Tibial nerve (tissue), 4 donors: ENCODE measurements around the gene AOC2. TPM values are rescaled to one million over a fixed set of nuclear protein-coding genes. Genes with fewer than 3 reads are reported as not detected.

ENCODE experiments used
- DNase-seq, 2 donors: peaks; one replicate each; pipeline ENCODE4 v3.0.0-alpha.2; 2019; ENCODE audit warnings: low spot score in 2 of 2
- H3K27ac ChIP-seq, 4 donors: fragments of 200-600 bp; sonication (generic) in 3 of 4; one replicate each; pipeline ENCODE4 v1.5.1; 2017 to 2019; ENCODE audit warnings: mild to moderate bottlenecking in 1 of 4
- H3K27me3 ChIP-seq, 2 donors: fragments of 200-600 bp; sonication (generic) in 1 of 2; one replicate each; pipeline versions ENCODE4 v1.5.1 to v1.6.0; 2017 to 2019
- H3K36me3 ChIP-seq, 3 donors: fragments of 200-600 bp; sonication (generic); one replicate each; pipeline ENCODE4 v1.5.1; 2018 to 2019
- H3K4me1 ChIP-seq, 4 donors: fragments of 200-600 bp; sonication (generic) in 3 of 4; one replicate each; pipeline ENCODE4 v1.5.1; 2017 to 2019
- H3K4me3 ChIP-seq, 4 donors: fragments of 200-600 bp; sonication (generic) in 3 of 4; one replicate each; pipeline ENCODE4 v1.5.1; 2017 to 2019; ENCODE audit warnings: mild to moderate bottlenecking in 1 of 4, moderate library complexity in 1 of 4
- H3K9me3 ChIP-seq, 4 donors: fragments of 200-600 bp; sonication (generic) in 3 of 4; one replicate each; pipeline ENCODE4 v1.5.1; 2017 to 2019
- CTCF ChIP-seq, 5 experiments: fragments of 200-600 bp in 3 of 5; fragments of 450-650 bp in 2 of 5; sonication (generic) in 3 of 5; IDR thresholded peaks; one replicate each; pipeline ENCODE4 v1.5.1; 2016 to 2019; ENCODE audit warnings: antibody characterized with exemption in 5 of 5, mild to moderate bottlenecking in 3 of 5, moderate library complexity in 2 of 5
- EP300 ChIP-seq, 2 donors: sonication (generic); formaldehyde crosslinking; IDR thresholded peaks; one replicate each; pipeline ENCODE4 v1.6.1; 2017; ENCODE audit warnings: antibody characterized with exemption in 2 of 2, mild to moderate bottlenecking in 1 of 2
- POLR2A ChIP-seq, 2 donors: fragments of 450-650 bp; IDR thresholded peaks; one replicate each; pipeline ENCODE4 v1.6.1; 2017; ENCODE audit warnings: antibody characterized with exemption in 2 of 2, mild to moderate bottlenecking in 2 of 2, moderate library complexity in 2 of 2
- WGBS, 2 donors: methylation state at CpG; one replicate each; pipeline ENCODE4 v1.1.5; 2018; 5-methylcytosine and 5-hydroxymethylcytosine counted together
- total RNA-seq, 4 donors: library from RNA; depleted of rRNA; stranded (reverse); fragments of >200 nt; gene quantifications; one replicate each; pipeline ENCODE4 v1.1.0, GENCODE V29; 2016

The AOC2 gene
- total RNA-seq, 4 donors from 2014 or later: 2.0 to 3.3 (median 3.0) TPM

DNA sequence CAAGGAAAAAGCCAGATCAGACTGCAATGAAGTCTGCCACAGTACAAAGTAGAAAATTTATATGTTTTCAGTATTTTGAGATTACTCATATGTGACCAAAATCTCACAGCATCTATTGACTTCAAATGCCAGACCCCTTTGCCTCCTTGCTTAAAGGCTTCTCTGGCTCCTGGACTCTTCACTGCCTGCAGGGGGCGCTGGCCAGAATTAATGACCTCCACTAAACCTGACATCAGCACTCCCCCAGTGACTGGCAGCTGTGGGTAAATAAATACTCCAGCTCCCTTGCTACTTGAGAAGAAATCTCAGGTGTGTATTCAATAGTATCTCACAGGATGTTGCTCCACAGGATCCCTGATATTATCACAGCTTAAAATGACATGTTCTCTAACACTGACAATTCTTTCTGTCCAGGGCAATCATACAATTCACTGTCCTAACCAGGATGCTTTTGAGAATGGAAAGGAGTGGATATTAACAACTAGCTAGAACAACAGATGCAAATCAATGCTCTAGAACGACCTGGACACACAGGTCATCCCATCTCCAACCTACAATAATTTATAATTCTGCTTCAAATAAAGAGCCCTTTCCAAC is 24.3 kb upstream of the AOC2 start:
- Histone ChIP-seq H3K36me3 (peaks cover 0 to 74% (median 13%) of the 10 kb centered on the region in 3 donors), H3K27me3 (no peaks in the 10 kb centered on the region), H3K4me1 (peaks cover 0 to 38% (median 16%) of the 10 kb centered on the region in 4 donors), H3K27ac (no peak overlapping the region), H3K4me3 (no peak overlapping the region), H3K9me3 (no peaks in the 10 kb centered on the region)
- DNase-seq: no peak
- peak; percentile 20 to 53 (median 34) for TF ChIP-seq CTCF (IDR thresholded peaks at IDR 0.05)
- no peak for TF ChIP-seq POLR2A (IDR thresholded peaks at IDR 0.05)
- 33 to 34% methylated on average over 2 of the region's 2 CpGs for WGBS, 2 donors

DNA sequence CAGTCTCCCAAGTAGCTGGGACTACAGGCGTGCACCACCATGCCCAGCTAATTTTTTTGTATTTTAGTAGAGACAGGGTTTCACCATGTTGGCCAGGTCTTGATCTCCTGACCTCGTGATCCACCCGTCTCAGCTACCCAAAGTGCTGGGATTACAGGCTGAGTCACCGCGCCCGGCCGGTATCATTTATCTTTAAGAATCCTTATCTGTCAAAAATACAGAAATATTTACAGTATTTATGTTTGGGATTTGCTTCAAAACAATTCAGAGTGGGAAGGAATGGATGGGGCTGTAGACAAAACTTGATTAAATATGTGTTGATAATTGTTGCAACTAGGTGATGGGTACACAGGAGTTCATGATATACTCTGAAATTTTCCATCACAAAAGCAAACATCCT is 23.2 kb upstream of the AOC2 start:
- no peaks in the 10 kb centered on the region for H3K9me3 ChIP-seq
- peaks cover 0 to 27% (median 14%) of the 10 kb centered on the region in 4 donors for H3K4me1 ChIP-seq
- H3K4me3 ChIP-seq: no peak overlapping the region
- DNase-seq: no peak
- 90 to 93% methylated on average over 7 of the region's 7 CpGs for WGBS, 2 donors
- peaks cover 0 to 64% (median 13%) of the 10 kb centered on the region in 3 donors for H3K36me3 ChIP-seq
- H3K27ac ChIP-seq: no peak overlapping the region
- H3K27me3 ChIP-seq: no peaks in the 10 kb centered on the region
- TF ChIP-seq CTCF (IDR thresholded peaks at IDR 0.05) (no peak), POLR2A (IDR thresholded peaks at IDR 0.05) (no peak), EP300 (IDR thresholded peaks at IDR 0.05) (no peak)

GRCh38 chr17:42827472-42827871 is 16.9 kb upstream of the AOC2 start:
- H3K4me3 ChIP-seq: no peak overlapping the region
- WGBS, 2 donors: 97% methylated on average over 1 of the region's 1 CpG
- H3K9me3 ChIP-seq: no peaks in the 10 kb centered on the region
- no peak for DNase-seq
- TF ChIP-seq CTCF (IDR thresholded peaks at IDR 0.05) (no peak), EP300 (IDR thresholded peaks at IDR 0.05) (no peak), POLR2A (IDR thresholded peaks at IDR 0.05) (no peak)
- H3K27me3 ChIP-seq: no peaks in the 10 kb centered on the region
- H3K36me3 ChIP-seq: peaks cover 0 to under 1% (median 0%) of the 10 kb centered on the region in 3 donors
- H3K4me1 ChIP-seq: peaks cover 0 to 26% (median 16%) of the 10 kb centered on the region in 4 donors
- no peak overlapping the region for H3K27ac ChIP-seq

DNA sequence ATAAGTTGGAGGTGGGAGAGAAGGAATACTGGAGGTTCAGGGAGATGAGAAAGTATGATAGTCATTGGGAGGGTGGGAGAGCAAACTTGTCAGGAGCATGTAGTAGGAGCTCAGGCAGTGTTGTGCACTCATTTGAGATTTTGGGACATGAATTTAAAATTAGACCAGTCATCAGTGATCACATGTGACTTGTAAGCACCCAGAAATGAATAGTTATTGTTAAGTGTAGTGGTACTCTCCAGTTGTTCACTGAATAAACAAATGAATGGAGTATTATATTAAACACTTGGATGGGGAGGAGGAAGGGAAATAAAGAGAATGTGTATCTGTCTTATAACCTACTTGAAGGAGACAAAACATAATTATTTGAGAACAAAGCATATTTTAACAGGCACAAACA is 13.4 kb upstream of the AOC2 start:
- Histone ChIP-seq H3K4me3 (no peak overlapping the region), H3K27ac (no peak overlapping the region), H3K9me3 (no peaks in the 10 kb centered on the region), H3K27me3 (no peaks in the 10 kb centered on the region), H3K36me3 (peaks cover 0 to 12% (median 0%) of the 10 kb centered on the region in 3 donors), H3K4me1 (peaks cover 0 to 33% (median 14%) of the 10 kb centered on the region in 4 donors)
- TF ChIP-seq CTCF (IDR thresholded peaks at IDR 0.05) (no peak), POLR2A (IDR thresholded peaks at IDR 0.05) (no peak), EP300 (IDR thresholded peaks at IDR 0.05) (no peak)
- DNase-seq: no peak

- H3K4me1 ChIP-seq: peaks cover 0 to 36% (median 14%) of the 10 kb centered on the region in 4 donors
- DNase-seq: no peak
- TF ChIP-seq POLR2A (IDR thresholded peaks at IDR 0.05) (no peak), EP300 (IDR thresholded peaks at IDR 0.05) (no peak), CTCF (IDR thresholded peaks at IDR 0.05) (no peak)
- WGBS, 2 donors: 49 to 51% methylated on average over 9 of the region's 9 CpGs
- H3K4me3 ChIP-seq: peak overlapping the region; percentile 52 to 96 (median 76)
- H3K9me3 ChIP-seq: no peaks in the 10 kb centered on the region
- H3K36me3 ChIP-seq: peaks cover 0 to 26% (median 5%) of the 10 kb centered on the region in 3 donors
- no peaks in the 10 kb centered on the region for H3K27me3 ChIP-seq
- peak overlapping the region; percentile 44 to 90 (median 88) for H3K27ac ChIP-seq
These were observed 12.0 kb upstream of the AOC2 start for GRCh38 chr17:42832213-42832933.
